RWPE1 (cell line): ENCODE data around the gene GRIK4.

Experiments used
- CTCF ChIA-PET: fragments of 350-600 bp; sonication (Branson Sonifier 250); formaldehyde crosslinking; extraction: SDS; loops from one replicate; lab custom pipeline; 2021; lab: Yijun Ruan, JAX
- POLR2A ChIA-PET: fragments of 400-600 bp; formaldehyde crosslinking; extraction: SDS; loops from one replicate; lab custom pipeline; 2020; ENCODE audit warnings: antibody characterized with exemption; ENCODE audit not compliant: low non-redundant PET; lab: Yijun Ruan, JAX
- DNase-seq: peaks from one replicate; pipeline ENCODE4 v3.0.0; 2012; ENCODE audit warnings: low spot score
- H3K27ac ChIP-seq: fragments of 450-650 bp; 2 replicates; pipeline ENCODE4 v1.5.1; 2017
- TF ChIP-seq, protein P1 (sequence below): fragments of 450-650 bp; conservative IDR thresholded peaks from 2 replicates; pipeline ENCODE4 v1.5.1; 2017; ENCODE audit warnings: low read depth, mild to moderate bottlenecking

The GRIK4 gene

DNA sequence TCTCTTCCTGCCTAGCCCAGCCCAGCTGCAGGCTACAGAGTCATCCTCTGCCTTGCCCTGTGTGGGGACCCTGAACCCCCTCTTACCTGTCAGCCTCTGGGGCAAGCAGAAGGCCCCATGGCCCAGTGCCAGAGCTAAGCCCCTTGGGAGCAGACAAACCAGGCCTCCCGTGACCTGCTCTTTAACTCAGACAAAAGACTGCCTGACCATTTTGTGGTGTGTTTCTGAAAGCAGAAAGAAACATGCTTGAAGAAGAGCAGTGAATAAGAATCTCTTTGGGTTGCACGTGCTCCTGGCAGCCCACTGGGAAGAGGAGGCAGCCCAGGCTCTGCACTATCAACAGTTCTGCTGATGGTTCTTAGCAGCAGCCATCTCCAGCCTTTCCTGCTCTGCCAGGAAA is 118.6 kb downstream of the GRIK4 start:
- CTCF ChIA-PET: interaction anchor here (0.5 to 0.6 kb wide), 3 partner anchors 118 to 428 kb away, joined by 3 read pairs; partner anchors contain the start of gene GRIK4
- no peak overlapping the region for H3K27ac ChIP-seq
- POLR2A ChIA-PET: no interaction called here
- TF ChIP-seq, protein P1, sequence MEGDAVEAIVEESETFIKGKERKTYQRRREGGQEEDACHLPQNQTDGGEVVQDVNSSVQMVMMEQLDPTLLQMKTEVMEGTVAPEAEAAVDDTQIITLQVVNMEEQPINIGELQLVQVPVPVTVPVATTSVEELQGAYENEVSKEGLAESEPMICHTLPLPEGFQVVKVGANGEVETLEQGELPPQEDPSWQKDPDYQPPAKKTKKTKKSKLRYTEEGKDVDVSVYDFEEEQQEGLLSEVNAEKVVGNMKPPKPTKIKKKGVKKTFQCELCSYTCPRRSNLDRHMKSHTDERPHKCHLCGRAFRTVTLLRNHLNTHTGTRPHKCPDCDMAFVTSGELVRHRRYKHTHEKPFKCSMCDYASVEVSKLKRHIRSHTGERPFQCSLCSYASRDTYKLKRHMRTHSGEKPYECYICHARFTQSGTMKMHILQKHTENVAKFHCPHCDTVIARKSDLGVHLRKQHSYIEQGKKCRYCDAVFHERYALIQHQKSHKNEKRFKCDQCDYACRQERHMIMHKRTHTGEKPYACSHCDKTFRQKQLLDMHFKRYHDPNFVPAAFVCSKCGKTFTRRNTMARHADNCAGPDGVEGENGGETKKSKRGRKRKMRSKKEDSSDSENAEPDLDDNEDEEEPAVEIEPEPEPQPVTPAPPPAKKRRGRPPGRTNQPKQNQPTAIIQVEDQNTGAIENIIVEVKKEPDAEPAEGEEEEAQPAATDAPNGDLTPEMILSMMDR: no peak
- no peak for DNase-seq

DNA sequence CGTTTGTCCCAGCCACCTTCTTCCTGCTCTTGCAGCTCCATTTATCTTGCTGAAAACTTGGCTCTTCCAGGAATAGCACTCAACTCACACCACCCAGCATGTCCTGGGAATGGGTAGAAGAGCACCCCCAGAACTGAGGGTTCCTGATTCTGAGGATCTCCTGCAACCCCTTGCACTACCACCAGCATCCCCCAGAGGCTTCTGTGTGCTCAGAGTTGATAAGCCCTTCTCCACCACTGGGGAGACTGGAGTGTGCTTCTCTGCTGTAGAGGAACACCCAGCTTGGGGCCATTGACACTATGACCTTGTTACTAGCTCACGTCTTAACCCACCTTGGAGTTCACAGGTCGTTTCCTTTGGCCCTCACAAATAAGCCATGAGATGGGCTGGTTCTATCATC is 121.0 kb downstream of the GRIK4 start:
- POLR2A ChIA-PET: no interaction called here

DNA sequence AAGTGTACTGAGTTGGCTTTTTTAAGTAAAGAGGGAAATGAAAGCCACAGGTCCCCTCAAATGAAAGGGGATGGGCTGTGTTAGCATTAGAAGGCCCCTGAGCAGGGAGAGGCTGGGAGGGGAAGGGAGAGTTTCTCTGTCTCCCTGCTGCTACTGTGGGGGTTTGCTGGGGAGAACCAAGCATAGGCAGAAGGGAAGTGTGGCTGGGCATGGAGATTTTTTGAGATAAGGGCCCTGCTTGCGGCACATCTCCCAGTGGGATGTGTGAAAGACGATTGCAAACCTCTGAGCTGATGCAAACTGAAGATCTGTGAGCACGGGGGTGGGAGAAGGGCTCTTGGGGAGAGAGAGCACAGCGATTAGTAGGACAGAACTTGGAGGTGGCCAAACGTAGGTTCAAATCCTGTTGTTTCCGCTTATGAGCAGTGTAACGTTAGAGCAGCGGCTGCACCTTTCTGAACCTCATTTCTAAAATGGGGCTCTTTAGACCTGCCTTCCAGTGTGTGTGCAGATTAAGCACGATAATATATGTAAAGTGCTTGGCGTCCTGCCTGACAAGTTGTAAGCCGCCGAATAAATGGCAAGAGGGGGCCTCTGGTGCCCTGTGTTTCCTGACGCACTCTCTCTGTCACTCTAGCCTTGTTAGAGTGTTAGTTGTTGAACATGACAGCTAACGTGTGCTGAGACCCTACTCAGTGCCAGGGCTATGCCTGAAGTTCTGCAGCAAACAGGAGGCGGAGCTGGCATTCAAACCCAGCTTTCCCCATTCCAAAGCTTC is 122.3 kb downstream of the GRIK4 start:
- DNase-seq: no peak
- POLR2A ChIA-PET: interaction anchor here (0.6 kb wide), 1 partner anchor 25 kb away, joined by 5 read pairs; no protein-coding TSS in a partner anchor
- CTCF ChIA-PET: interaction anchor here (1.0 kb wide), 1 partner anchor 123 kb away, joined by 3 read pairs; no protein-coding TSS in a partner anchor
- H3K27ac ChIP-seq: no peak overlapping the region
- TF ChIP-seq, protein P1: no peak

More for the DNA sequence above, 121.0 kb downstream of the GRIK4 start:
- CTCF ChIA-PET: interaction anchor here (1.1 to 1.2 kb wide), 2 partner anchors 122 to 477 kb away, joined by 3 to 6 read pairs; partner anchors contain the start of gene GRIK4
- TF ChIP-seq, protein P1: no peak
- DNase-seq: no peak
- no peak overlapping the region for H3K27ac ChIP-seq

DNA sequence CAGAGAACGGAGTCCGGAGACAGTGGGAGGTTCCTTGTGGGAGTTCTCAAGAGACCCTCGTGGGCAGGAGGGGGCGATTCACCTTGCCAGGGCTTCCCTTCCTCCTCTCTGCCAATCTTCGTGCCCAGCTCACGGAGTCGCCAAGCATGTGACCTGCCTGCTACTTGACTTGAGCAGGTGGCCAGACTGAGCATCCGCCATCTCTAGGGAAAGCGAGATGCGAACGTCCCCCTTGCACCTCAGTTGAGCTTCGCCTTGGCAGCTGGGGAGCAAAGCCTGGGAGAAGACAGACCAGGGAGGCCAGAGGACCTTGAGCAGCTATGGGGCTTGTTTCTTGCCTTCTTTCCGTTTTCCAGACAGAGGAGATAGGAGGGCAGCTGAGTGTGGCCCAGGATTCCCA is 123.2 kb downstream of the GRIK4 start:
- TF ChIP-seq, protein P1: no peak
- no peak overlapping the region for H3K27ac ChIP-seq
- CTCF ChIA-PET: interaction anchor here (0.5 to 1.3 kb wide), 2 partner anchors 50 to 98 kb away, joined by 3 read pairs; no protein-coding TSS in a partner anchor
- DNase-seq: no peak
- POLR2A ChIA-PET: no interaction called here

DNA sequence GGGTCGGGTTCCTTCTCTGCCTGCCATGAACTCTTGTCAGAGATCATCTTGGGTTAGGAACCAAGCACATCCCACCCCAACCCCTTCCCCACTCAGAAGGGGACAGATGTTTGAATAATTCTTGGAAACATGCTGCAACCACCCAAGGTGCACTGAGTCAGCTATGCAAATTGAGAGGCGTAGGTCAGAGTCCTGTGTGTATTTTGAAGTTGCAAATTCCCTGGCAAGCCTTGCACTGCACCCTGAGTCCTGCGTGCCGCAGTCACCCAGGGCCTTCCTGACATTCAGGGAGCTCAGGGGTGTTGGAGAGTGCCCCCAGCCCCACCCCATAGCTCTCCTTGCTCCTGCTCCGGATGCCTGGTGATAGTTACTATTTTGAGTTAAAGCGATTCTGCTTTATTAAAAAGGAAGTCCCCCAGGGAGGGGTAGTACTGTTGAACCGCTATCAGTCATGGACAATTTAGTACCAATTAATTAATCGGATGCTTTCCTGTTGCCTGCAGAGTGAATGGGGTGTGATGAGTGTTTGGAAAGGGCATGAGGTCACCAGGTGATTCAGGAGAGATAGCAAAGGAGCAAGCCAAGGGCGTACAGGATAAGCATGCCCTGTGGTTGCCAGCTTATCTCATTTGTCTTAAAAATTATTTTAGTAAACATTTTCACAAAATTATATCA is 123.7 kb downstream of the GRIK4 start:
- CTCF ChIA-PET: interaction anchor here (0.5 to 1.3 kb wide), 3 partner anchors 50 to 124 kb away, joined by 3 read pairs; partner anchors contain the start of gene GRIK4
- TF ChIP-seq, protein P1: no peak
- POLR2A ChIA-PET: no interaction called here
- H3K27ac ChIP-seq: no peak overlapping the region
- no peak for DNase-seq

DNA sequence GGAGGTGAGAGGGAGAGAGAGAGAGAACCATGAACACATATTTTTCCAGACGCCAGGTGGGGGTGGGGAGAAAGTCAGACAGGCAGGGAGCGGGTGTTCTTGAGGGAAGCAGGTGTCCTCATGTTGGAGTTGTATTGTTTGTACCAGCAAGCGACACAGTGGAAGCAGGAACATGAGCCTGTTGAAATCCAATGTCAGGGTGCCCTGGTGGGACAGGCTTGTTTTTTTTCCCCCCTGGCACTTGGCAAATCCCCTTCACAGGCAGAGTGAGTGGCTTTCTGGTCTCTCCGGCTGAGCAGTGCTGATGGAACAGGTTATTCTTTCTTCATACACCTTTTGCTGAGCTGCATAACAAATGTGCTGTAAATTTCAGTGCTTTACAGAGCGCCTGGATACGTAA is 125.6 kb downstream of the GRIK4 start:
- DNase-seq: no peak
- POLR2A ChIA-PET: no interaction called here
- TF ChIP-seq, protein P1: no peak
- no peak overlapping the region for H3K27ac ChIP-seq
- CTCF ChIA-PET: interaction anchor here (0.6 to 1.3 kb wide), 2 partner anchors 12 to 126 kb away, joined by 3 read pairs; partner anchors contain the start of gene GRIK4
